Mesodermal cell (in vitro differentiated cells): Measurements from ENCODE around the gene NPNT.

Source experiments
- H3K27ac ChIP-seq: 2 replicates; pipeline ENCODE4 v1.7.0; 2013; ENCODE audit warnings: mild to moderate bottlenecking, low read depth, low read length, moderate library complexity; ENCODE audit not compliant: severe bottlenecking
- H3K36me3 ChIP-seq: 2 replicates; pipeline ENCODE4 v1.7.1; 2013; ENCODE audit warnings: mild to moderate bottlenecking, low read length, moderate library complexity; ENCODE audit not compliant: control insufficient read depth, insufficient read depth
- H3K4me1 ChIP-seq: one replicate; pipeline ENCODE4 v1.7.1; 2013; ENCODE audit warnings: mild to moderate bottlenecking, low read length; ENCODE audit not compliant: insufficient read depth, control insufficient read depth, poor library complexity, severe bottlenecking
- H3K4me3 ChIP-seq: 2 replicates; pipeline ENCODE4 v1.7.0; 2013; ENCODE audit warnings: low read length, control low read depth, mild to moderate bottlenecking; ENCODE audit not compliant: insufficient read depth, poor library complexity, severe bottlenecking; ENCODE audit errors: extremely low read depth
- H3K9me3 ChIP-seq: 2 replicates; pipeline ENCODE4 v1.7.1; 2013; ENCODE audit warnings: mild to moderate bottlenecking, low read length, moderate library complexity; ENCODE audit not compliant: control insufficient read depth
- WGBS, 2 experiments: methylation state at CpG; one replicate each; pipeline ENCODE4 v1.1.5; 2013; ENCODE audit warnings: missing lambda C conversion rate in 2 of 2; ENCODE audit not compliant: insufficient coverage in 2 of 2; 5-methylcytosine and 5-hydroxymethylcytosine counted together

The NPNT gene

DNA sequence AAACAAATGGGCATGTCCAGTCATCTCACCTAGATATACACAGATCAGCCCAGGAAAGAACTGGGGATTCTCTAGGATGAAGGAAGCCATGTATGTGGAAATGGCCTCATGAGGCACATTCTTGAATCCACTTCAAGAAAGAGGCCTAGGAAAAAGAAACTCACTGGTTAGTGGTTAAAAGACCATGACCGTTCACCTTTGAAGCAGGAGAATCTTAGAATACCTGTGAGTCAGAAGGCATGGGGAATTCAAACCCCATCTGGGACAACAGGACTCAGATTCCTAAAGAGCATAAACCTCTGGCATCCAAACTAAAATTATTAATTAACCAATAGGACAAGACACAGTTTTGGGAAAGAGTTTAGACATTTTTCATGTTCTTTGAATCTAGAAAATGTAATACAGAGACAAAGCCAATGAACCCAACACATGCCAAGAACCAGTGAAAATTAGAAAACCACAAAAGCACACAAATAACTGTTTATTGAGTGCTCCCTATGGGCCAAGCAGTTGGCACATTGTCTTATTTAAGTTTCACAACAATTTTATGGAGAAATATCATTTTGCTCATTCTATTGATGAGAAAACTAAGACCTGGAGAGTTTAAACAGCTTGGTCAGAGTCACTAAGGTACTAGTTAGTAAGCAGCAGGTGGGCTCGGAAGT lies 97.5 kb downstream of the NPNT start:
- H3K36me3 ChIP-seq, result no peaks in the 10 kb centered on the region
- WGBS, 2 experiments, result 86 to 92% methylated on average over 1 to 2 of the region's 2 CpGs
- no peaks in the 10 kb centered on the region for H3K9me3 ChIP-seq

DNA sequence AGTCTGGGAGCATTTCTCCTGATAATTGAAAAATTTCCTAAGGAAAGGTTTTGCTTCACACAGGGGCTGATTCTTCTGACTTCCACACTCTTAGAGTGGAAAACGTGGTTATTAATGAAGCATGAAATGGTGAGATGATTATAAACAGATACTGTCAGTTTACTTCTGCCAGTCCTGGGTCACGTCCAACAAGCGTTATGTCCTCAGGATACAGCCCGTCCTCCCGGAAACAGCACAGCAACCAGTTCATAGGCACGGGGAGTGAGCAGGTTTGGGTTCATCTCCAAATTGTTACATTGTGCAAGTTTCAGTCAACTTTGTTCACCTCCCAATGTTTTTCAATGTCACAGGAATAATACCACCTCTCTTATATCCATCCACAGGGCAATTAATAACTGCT lies 98.8 kb downstream of the NPNT start:
- Histone ChIP-seq H3K9me3 (no peaks in the 10 kb centered on the region), H3K4me3 (no peak overlapping the region), H3K4me1 (peaks cover 11% of the 10 kb centered on the region), H3K36me3 (no peaks in the 10 kb centered on the region), H3K27ac (no peak overlapping the region)
- WGBS, 2 experiments, result 93 to 95% methylated on average over 5 to 6 of the region's 6 CpGs

More for the DNA sequence above, 97.5 kb downstream of the NPNT start:
- no peak overlapping the region for H3K4me3 ChIP-seq
- H3K27ac ChIP-seq, result no peak overlapping the region
- H3K4me1 ChIP-seq, result peaks cover 7% of the 10 kb centered on the region

DNA sequence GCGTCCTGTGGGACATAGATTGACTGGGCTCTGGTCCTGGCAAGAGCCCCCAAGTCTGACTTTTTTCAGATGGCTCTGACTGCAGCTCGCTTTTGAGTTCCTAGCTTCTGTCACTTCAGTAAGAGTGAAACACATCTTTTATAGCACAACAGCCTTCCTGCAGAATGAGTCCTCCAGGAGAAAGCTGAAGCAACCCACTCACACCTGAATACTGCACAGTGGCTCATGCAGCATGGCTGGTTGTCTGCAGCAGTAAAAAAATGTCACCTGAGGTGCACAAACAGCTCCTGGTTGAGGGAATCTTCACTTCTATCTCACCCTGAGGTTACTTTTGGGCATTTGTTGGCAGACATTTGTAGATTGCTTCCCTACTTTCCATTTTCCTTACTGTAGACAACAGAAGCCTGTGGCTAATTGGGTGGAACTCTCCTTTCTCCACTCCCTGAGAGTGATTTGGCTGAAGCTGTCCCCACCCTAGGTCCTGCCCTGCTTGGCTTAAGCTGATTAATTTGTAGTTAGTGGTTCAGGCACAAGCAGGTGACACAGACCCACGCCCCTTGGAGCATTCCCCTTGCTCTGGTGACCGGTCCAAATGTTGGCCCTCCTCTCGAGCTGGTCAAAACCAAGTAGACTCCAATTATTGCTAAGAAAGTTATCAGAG lies 99.7 kb downstream of the NPNT start:
- Histone ChIP-seq H3K9me3 (no peaks in the 10 kb centered on the region), H3K27ac (no peak overlapping the region), H3K4me3 (no peak overlapping the region), H3K36me3 (no peaks in the 10 kb centered on the region), H3K4me1 (peaks cover 11% of the 10 kb centered on the region)
- 96 to 100% methylated on average over 3 to 4 of the region's 5 CpGs for WGBS, 2 experiments

DNA sequence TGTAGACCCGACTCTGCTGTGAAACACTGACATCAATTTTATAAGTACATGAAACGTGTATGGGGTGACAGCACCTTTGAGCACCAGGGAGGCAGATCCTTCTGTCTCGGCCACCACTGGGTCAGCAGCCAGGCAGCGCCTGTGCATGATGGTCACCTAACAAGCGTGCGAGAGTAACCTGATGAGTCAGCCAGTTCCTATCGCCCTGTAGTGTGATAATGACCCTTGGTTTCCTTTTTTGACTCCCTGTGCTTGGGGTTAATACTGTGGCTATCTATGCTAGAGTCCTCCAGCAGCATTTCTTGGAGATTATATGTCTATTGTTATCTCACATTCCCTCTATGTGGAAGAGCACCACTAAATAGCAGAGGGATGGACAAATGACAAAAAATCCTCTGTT lies 101.6 kb downstream of the NPNT start:
- H3K27ac ChIP-seq, result no peak overlapping the region
- H3K9me3 ChIP-seq, result no peaks in the 10 kb centered on the region
- 92 to 93% methylated on average over 5 to 6 of the region's 7 CpGs for WGBS, 2 experiments
- no peak overlapping the region for H3K4me3 ChIP-seq
- no peaks in the 10 kb centered on the region for H3K36me3 ChIP-seq
- peaks cover 11% of the 10 kb centered on the region for H3K4me1 ChIP-seq

DNA sequence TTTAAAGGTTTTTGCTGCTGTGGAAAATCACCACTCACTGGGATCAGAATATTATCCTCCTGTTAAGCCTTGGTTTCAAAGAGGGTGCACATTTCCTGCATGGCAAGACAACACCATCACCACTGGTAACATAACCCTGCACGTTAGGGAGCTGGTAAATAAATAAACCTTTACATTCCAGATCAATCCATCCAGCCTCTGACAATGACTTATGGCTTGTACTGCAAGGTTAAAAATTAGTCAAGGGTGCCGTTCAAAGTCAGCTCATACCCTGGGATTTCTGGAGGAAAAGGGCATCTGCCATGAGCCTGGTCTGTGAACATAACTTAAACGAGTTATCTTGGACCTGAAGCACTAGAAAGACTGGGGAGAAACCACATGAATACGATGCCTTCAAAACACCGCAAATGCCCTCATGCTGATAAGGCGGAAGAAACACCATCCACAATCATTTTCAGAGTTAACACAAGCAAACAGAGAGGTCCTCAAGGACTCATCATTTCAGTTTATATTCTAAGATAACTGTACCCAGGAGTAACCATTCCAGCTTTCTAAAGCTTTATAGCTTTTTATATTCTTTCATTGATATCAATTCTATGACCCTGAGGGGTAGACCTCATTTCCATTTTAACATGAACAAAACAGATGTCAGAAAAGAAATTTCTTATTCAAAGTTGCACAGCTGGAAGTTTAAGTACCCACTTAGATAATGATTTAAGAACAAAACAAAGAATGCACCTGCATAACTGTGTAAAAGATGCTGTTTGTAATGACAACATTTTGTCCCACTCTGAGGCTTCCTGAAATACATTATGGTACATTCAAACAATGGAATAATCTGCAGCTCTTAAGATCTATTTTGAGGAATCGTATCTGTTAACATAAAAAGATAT lies 103.1 kb downstream of the NPNT start:
- H3K36me3 ChIP-seq, result no peaks in the 10 kb centered on the region
- H3K9me3 ChIP-seq, result no peaks in the 10 kb centered on the region
- H3K27ac ChIP-seq, result no peak overlapping the region
- H3K4me1 ChIP-seq, result peaks cover 11% of the 10 kb centered on the region
- 81 to 91% methylated on average over 5 of the region's 7 CpGs for WGBS, 2 experiments
- H3K4me3 ChIP-seq, result no peak overlapping the region

DNA sequence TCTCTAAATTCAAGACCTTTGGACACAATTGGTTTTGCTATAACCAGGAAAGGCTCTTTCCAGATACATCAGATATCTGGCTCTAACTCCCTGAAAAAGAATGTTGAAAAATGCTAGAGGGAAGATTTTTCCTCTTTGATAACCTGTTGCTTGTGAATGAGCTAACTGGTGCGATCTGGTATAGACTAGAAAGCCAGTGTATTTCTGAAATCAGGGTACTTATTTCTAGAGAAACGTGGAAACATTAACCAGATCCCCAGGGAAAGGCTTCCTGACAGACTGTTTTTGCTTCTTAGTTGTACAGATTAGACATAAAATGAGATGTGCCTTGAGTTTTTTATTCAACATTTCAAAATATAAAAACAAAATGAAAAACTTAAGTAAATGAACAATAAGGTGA lies 107.7 kb downstream of the NPNT start:
- Histone ChIP-seq H3K9me3 (no peaks in the 10 kb centered on the region), H3K27ac (no peak overlapping the region), H3K36me3 (no peaks in the 10 kb centered on the region), H3K4me3 (no peak overlapping the region), H3K4me1 (peaks cover 3% of the 10 kb centered on the region)
- 90 to 100% methylated on average over 2 of the region's 2 CpGs for WGBS, 2 experiments

DNA sequence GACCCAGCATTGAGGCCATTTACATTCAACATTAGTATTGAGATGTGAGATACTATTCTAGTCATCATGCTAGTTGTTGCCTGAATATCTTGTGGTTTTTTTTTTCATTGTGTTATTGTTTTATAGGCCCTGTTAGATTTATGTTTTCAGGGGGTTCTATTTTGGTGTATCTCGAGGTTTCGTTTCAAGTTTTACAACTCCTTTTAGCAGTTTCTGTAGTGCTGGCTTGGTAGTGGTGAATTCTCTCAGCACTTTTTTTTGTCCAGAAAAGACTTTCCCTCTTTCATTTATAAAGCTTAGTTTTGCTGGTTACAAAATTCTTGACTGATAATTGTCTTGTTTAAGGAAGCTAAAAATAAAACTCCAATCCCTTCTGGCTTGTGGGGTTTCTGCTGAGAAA lies 115.5 kb downstream of the NPNT start:
- WGBS, 2 experiments, result no CpG with 5 or more reads among the region's 2 CpGs
- Histone ChIP-seq H3K4me1 (no peaks in the 10 kb centered on the region), H3K9me3 (peaks cover 16% of the 10 kb centered on the region), H3K27ac (no peak overlapping the region), H3K4me3 (no peak overlapping the region), H3K36me3 (no peaks in the 10 kb centered on the region)

DNA sequence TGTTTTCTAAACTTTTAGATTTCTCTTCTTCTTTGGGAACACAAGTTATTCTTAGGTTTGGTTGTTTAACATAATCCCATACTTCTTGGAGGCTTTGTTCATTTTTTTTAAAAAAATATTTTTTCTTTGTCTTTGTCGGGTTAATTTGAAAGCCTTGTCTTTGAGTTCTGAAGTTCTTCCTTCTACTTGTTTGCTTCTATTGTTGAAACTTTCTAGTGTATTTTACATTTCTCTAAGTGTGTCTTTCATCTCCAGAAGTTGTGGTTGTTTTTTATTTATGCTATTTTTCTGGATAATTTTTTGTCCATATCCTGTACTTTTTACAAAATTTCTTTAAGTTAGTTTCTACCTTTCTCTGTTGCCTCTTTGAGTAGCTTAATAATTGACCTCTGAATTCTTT lies 116.1 kb downstream of the NPNT start:
- H3K4me1 ChIP-seq, result no peaks in the 10 kb centered on the region
- H3K27ac ChIP-seq, result no peak overlapping the region
- no peak overlapping the region for H3K4me3 ChIP-seq
- no CpG with 5 or more reads among the region's 1 CpG for WGBS, 2 experiments
- H3K36me3 ChIP-seq, result no peaks in the 10 kb centered on the region
- peaks cover 16% of the 10 kb centered on the region for H3K9me3 ChIP-seq

DNA sequence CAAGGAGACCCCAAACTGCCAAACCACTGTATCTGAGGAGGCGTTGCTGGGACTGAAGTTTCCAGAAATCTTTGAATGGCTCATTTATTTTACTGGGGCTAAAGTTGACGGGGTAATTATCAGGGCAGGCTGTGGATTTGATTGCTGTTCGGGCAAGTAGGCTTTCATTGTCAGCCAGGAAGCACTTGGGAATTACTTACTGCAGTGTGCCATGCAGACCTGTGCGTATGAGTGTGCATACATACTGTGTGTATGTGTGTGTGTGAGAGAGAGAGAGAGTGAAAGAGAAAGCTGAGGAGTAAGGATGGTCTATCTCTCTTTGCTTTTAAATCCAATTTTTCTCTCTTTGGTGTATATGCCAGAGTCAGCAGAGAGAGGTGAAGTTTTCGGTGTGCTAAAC lies 122.7 kb downstream of the NPNT start:
- Histone ChIP-seq H3K27ac (no peak overlapping the region), H3K4me1 (peaks cover 2% of the 10 kb centered on the region), H3K9me3 (peaks cover 6% of the 10 kb centered on the region), H3K36me3 (no peaks in the 10 kb centered on the region), H3K4me3 (no peak overlapping the region)
- WGBS, 2 experiments, result 85 to 100% methylated on average over 2 to 3 of the region's 5 CpGs

DNA sequence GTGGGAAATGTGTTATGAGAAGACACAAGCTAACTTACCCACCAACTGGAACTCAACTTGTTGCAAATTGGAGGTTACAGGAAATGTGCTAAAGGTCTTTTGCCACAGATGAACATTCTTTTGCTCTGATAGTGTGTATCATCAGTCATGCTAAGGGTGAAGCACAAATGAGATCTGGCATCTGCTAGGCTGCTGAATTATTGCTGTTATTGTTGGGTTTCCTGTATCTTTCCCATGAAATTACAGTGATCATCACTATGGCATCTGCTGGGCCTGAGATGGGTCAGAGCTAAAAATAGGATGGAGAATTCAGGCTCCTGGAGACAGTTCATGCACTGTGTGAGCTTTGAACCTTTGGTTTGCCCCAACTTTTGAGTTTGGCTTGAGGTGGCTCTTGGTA lies 124.5 kb downstream of the NPNT start:
- Histone ChIP-seq H3K27ac (no peak overlapping the region), H3K4me3 (no peak overlapping the region), H3K36me3 (no peaks in the 10 kb centered on the region), H3K4me1 (peaks cover 2% of the 10 kb centered on the region), H3K9me3 (peaks cover 5% of the 10 kb centered on the region)
